Measurements from ENCODE around the gene LMOD3. TPM values are rescaled to one million over a fixed set of nuclear protein-coding genes. Genes with fewer than 3 reads are reported as not detected.

The LMOD3 gene
- total RNA-seq, 2 donors from 2014 or later = not detected

- Mint-ChIP-seq H3K27me3 (no peaks in the 10 kb centered on the region), H3K9me3 (no peaks in the 10 kb centered on the region), H3K27ac (peak overlapping the region; percentile 90), H3K36me3 (ENCODE audit: low read depth) (peaks cover 51% of the 10 kb centered on the region), H3K4me3 (peak overlapping the region; percentile 90), H3K4me1 (peaks cover 32% of the 10 kb centered on the region)
- no peak for ATAC-seq (replicated peaks)
Observed at GRCh38 chr3:69079269-69080159, 42.9 kb downstream of the LMOD3 start.

- no peak for ATAC-seq (replicated peaks)
- no peaks in the 10 kb centered on the region for H3K9me3 Mint-ChIP-seq
Observed at GRCh38 chr3:69072928-69073327, 49.5 kb downstream of the LMOD3 start.

GRCh38 chr3:69066121-69066520, 56.3 kb downstream of the LMOD3 start:
- Mint-ChIP-seq H3K4me3 (peak overlapping the region; percentile 70), H3K36me3 (ENCODE audit: low read depth) (peaks cover 58% of the 10 kb centered on the region), H3K27me3 (no peaks in the 10 kb centered on the region), H3K9me3 (no peaks in the 10 kb centered on the region), H3K27ac (peak overlapping the region; percentile 89), H3K4me1 (peaks cover 26% of the 10 kb centered on the region)
- peak; percentile 38 for ATAC-seq (replicated peaks)

More at GRCh38 chr3:69072928-69073327, 49.5 kb downstream of the LMOD3 start:
- Mint-ChIP-seq H3K4me3 (no peak overlapping the region), H3K27ac (peak overlapping the region; percentile 9), H3K4me1 (peaks cover 23% of the 10 kb centered on the region), H3K27me3 (no peaks in the 10 kb centered on the region), H3K36me3 (ENCODE audit: low read depth) (peaks cover 90% of the 10 kb centered on the region)

- H3K4me1 Mint-ChIP-seq = peaks cover 23% of the 10 kb centered on the region
- no peaks in the 10 kb centered on the region for H3K27me3 Mint-ChIP-seq
- H3K4me3 Mint-ChIP-seq = peak overlapping the region; percentile 70
- H3K9me3 Mint-ChIP-seq = no peaks in the 10 kb centered on the region
- peak overlapping the region; percentile 89 for H3K27ac Mint-ChIP-seq
- H3K36me3 Mint-ChIP-seq (ENCODE audit: low read depth) = peaks cover 58% of the 10 kb centered on the region
- ATAC-seq (replicated peaks) = peak; percentile 92
Observed at GRCh38 chr3:69065318-69065964, 57.0 kb downstream of the LMOD3 start.

- Mint-ChIP-seq H3K4me1 (peaks cover 39% of the 10 kb centered on the region), H3K4me3 (peak overlapping the region; percentile 70), H3K36me3 (ENCODE audit: low read depth) (peaks cover 64% of the 10 kb centered on the region), H3K27ac (peak overlapping the region; percentile 48), H3K27me3 (no peaks in the 10 kb centered on the region), H3K9me3 (no peaks in the 10 kb centered on the region)
- ATAC-seq (replicated peaks) = no peak
Observed at GRCh38 chr3:69063636-69064035, 58.8 kb downstream of the LMOD3 start.

- H3K4me1 Mint-ChIP-seq = peaks cover 32% of the 10 kb centered on the region
- H3K36me3 Mint-ChIP-seq (ENCODE audit: low read depth) = peaks cover 89% of the 10 kb centered on the region
- H3K9me3 Mint-ChIP-seq = no peaks in the 10 kb centered on the region
- ATAC-seq (replicated peaks) = peak; percentile 92
- H3K4me3 Mint-ChIP-seq = peak overlapping the region; percentile 62
- H3K27ac Mint-ChIP-seq = peak overlapping the region; percentile 97
- H3K27me3 Mint-ChIP-seq = no peaks in the 10 kb centered on the region
Observed at GRCh38 chr3:69059688-69060087, 62.7 kb downstream of the LMOD3 start.

- Mint-ChIP-seq H3K9me3 (no peaks in the 10 kb centered on the region), H3K27me3 (no peaks in the 10 kb centered on the region), H3K4me3 (peak overlapping the region; percentile 62), H3K4me1 (peaks cover 27% of the 10 kb centered on the region), H3K36me3 (ENCODE audit: low read depth) (peaks cover 92% of the 10 kb centered on the region), H3K27ac (peak overlapping the region; percentile 97)
- peak; percentile 4 for ATAC-seq (replicated peaks)
Observed at GRCh38 chr3:69058947-69059224, 63.5 kb downstream of the LMOD3 start.

GRCh38 chr3:69058180-69058946, 64.0 kb downstream of the LMOD3 start:
- H3K36me3 Mint-ChIP-seq (ENCODE audit: low read depth) = peaks cover 92% of the 10 kb centered on the region

More at GRCh38 chr3:69058180-69058946, 64.0 kb downstream of the LMOD3 start:
- H3K9me3 Mint-ChIP-seq = no peaks in the 10 kb centered on the region
- H3K27me3 Mint-ChIP-seq = no peaks in the 10 kb centered on the region
- H3K4me1 Mint-ChIP-seq = peaks cover 23% of the 10 kb centered on the region
- peak overlapping the region; percentile 97 for H3K27ac Mint-ChIP-seq
- H3K4me3 Mint-ChIP-seq = peak overlapping the region; percentile 62
- peak; percentile 79 for ATAC-seq (replicated peaks)

Other genes with a start within 250 kb of the LMOD3 start
- not detected for gene TAFA4, start 190.0 kb downstream of the LMOD3 start, total RNA-seq
- gene EOGT, start 108.9 kb downstream of the LMOD3 start, total RNA-seq = 10 to 100 TPM; 15.5 to 24.4 TPM
- 10 to 100 TPM; 42.6 to 84.7 TPM for gene TMF1, start 70.3 kb downstream of the LMOD3 start, total RNA-seq
- gene UBA3, start 42.2 kb downstream of the LMOD3 start, total RNA-seq = 10 to 100 TPM; 68.0 to 95.2 TPM
- gene ARL6IP5, start 37.7 kb downstream of the LMOD3 start, total RNA-seq = 100 to 1,000 TPM; 109 to 172 TPM